Neural cell (in vitro differentiated cells): ENCODE measurements around the gene PANK2.

Source experiments
- CTCF ChIP-seq: fragments of 450-650 bp; IDR thresholded peaks from 2 replicates; pipeline ENCODE4 v1.5.1; 2014; ENCODE audit warnings: antibody characterized with exemption, mild to moderate bottlenecking, moderate library complexity; ENCODE audit not compliant: poor library complexity, severe bottlenecking
- REST ChIP-seq: IDR thresholded peaks from 2 replicates; pipeline ENCODE4 v1.6.1; 2012; ENCODE audit warnings: borderline replicate concordance
- TAF1 ChIP-seq: IDR thresholded peaks from 2 replicates; pipeline ENCODE4 v1.6.1; 2012; ENCODE audit warnings: low read depth

GRCh38 chr20:3887876-3888620 lies 1.1 kb upstream of the PANK2 start:
- no peak for TF ChIP-seq REST
- TF ChIP-seq TAF1: no peak
- TF ChIP-seq CTCF: no peak
